Muscle of back (tissue), 11 donors: ENCODE measurements around the gene PAPPA2. TPM values are rescaled to one million over a fixed set of nuclear protein-coding genes. Genes with fewer than 3 reads are reported as not detected.

Source experiments
- DNase-seq, 3 donors: peaks; one replicate each; pipeline versions ENCODE4 v3.0.0 to v3.0.0-alpha.2; 2013
- polyA plus RNA-seq, 10 donors: library from polyadenylated mRNA; unstranded; fragments of 120-200 nt; gene quantifications; one replicate each; pipeline ENCODE4 v1.2.1, GENCODE V29; 2013; ENCODE audit not compliant: insufficient read length in 10 of 10

PAPPA2 gene
- polyA plus RNA-seq, 10 donors: 0.20 to 9.5 (median 0.48) TPM

DNA sequence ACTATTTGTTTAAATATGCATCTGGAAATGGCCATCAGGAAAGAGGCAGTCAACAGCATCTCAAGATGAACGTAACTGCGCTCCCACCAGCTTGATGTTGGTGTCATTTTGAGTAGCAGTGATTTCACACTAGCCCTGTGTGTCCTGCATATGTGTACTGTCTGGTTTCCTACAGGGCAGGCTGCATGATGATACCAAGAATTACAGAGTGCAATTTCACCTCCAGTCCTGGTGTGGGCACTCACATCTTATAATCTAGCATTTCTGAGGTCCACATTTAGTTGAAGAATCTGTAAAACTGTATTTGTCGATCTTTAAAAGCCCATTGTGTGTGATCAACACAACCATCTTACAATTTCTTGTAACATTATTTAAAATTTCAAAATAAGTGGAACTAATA lies 336.4 kb downstream of the PAPPA2 start:
- no peak for DNase-seq

DNA sequence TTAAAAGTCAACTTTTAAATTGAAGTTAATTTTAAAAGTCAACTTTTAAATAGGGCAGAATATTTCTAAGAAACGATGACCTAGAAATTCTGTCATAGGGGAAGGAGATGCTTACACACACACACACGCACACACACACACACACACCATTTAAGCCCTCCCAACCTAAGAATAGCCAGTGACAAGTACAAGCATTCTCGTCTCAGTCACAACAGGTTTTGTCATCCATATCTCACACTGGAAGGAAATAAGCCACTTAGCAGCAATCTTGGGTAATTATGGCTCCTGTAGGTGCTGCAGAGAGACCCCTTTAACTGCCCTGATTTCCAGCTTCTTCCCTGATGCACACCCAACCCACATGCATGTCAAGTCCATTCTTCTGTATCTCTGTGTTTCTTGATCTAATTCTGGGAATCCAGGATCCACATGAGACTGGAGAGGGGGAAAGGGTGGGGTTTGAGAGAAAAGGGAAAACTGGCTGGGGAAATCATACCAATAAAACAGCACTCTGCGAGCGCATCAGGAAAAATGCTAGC lies 338.1 kb downstream of the PAPPA2 start:
- DNase-seq: peak in 2 of 3 donors; percentile 38 to 89

DNA sequence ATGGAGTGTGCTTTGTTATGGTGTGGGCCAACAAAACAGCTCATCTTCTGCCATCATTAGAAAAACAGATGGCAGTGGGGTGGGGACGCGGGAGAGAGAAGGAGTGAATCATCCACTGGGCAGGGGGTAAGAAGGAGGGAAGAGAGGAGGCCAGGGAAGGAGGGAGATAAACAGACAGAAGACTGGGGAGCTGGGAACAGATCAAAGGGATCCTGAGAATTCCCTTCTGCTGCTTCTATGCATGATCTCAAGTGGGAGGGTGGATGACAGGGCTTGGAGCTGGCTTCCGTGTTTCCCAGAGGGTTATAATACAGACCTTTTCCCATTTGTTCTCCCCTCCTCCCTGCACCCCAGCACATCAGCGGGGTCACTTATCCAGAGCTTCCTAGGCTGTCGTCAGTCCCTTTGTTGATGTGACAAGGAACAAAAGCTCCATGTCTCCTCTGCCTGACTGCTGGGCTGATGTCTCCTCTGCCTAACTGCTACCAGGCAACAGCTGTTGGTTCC lies 338.6 kb downstream of the PAPPA2 start:
- DNase-seq: peak in 1 of 3 donors; percentile 75

GRCh38 chr1:176802316-176802715 lies 339.3 kb downstream of the PAPPA2 start:
- DNase-seq: peak in 1 of 3 donors; percentile 36

DNA sequence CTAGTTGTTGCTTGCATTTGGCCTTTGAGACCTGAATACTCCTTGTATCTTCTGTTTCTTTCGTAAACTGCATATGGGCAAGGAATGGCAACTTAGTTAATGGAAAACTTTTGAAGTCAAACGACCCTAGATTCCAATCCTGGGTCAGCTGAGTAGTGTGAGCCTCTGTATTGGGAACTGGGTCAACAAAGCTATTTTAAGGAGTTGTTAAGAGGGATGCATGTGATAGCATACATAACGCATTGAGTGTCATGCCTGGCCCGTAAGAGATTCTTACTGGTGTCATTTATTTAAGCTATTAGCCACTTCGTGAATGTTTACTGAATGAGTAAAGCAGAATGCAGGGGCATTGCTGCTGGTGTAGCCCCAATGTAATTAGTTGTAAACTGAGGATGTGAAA lies 340.1 kb downstream of the PAPPA2 start:
- no peak for DNase-seq

- DNase-seq: no peak
These were observed 340.6 kb downstream of the PAPPA2 start for GRCh38 chr1:176803596-176803995.

- peak in 1 of 3 donors; percentile 17 for DNase-seq
These were observed 346.3 kb downstream of the PAPPA2 start for GRCh38 chr1:176809292-176809691.

GRCh38 chr1:176811511-176812288 lies 348.7 kb downstream of the PAPPA2 start:
- peak in 1 of 3 donors; percentile 42 for DNase-seq

GRCh38 chr1:176815621-176816020 lies 352.6 kb downstream of the PAPPA2 start:
- no peak for DNase-seq

- no peak for DNase-seq
These were observed 353.3 kb downstream of the PAPPA2 start for GRCh38 chr1:176816232-176816631.

GRCh38 chr1:176820391-176821031 lies 357.5 kb downstream of the PAPPA2 start:
- peak in 2 of 3 donors; percentile 49 to 79 for DNase-seq

GRCh38 chr1:176826265-176826664 lies 363.3 kb downstream of the PAPPA2 start:
- no peak for DNase-seq

- DNase-seq: no peak
These were observed 366.3 kb downstream of the PAPPA2 start for GRCh38 chr1:176829261-176829660.

- no peak for DNase-seq
These were observed 368.2 kb downstream of the PAPPA2 start for GRCh38 chr1:176831150-176831549.

DNA sequence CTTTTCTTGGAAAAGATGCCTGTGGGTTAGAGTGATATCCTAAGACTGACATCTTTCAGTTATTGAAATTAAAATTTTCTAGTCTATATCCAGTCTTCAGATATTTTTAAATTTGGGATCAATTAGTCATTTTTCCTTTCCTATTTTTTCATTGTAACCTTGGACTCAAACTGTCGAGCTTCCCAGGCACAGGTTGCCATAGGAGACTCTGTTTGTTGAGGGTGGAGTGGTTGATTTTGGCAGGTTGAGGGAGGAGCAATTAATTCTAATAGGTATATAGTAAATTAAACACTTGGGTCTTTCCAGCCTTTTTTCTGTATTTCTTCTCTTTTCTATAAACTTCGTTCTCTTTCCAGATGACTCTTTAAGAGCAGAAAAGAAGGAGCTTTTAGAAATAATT lies 374.7 kb downstream of the PAPPA2 start:
- DNase-seq: no peak

DNA sequence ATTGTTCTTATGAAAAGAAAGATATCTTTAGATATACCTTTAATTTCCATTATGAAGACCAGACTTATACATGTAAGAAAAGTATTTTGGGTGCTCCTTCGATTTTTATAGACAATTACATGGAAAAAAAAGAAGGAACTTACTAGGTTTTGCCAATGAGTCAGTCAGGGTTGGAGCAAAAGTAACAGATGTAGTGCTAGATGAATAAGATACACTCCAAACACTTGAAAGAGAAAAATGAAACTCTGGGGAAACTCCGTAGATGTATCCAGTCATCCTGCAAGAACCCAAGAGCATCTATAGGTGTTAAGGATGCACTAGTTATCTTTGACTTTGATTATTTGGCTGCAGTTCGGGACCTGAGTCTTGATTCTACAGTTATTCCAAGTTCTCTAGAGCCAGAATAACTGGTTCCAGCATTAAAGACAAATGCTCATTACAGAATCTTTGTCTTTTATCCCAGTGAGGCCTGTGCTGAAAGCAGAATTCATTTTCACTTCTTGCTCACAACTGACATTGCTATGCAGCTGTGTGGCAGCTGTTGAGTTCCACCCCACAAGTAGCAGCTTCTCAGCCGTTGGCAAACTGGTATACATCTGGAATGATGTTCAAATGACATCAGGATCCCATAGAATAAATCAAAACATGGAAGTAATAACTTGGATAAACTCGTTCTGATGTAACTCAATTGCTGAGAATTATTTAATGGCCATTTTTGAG lies 375.5 kb downstream of the PAPPA2 start:
- peak in 2 of 3 donors; percentile 15 to 52 for DNase-seq

- no peak for DNase-seq
These were observed 376.2 kb downstream of the PAPPA2 start for GRCh38 chr1:176839216-176839615.

- no peak for DNase-seq
These were observed 378.3 kb downstream of the PAPPA2 start for GRCh38 chr1:176841238-176841637.

GRCh38 chr1:176843352-176844297 lies 380.6 kb downstream of the PAPPA2 start:
- peak; percentile 61 to 88 (median 79) for DNase-seq

GRCh38 chr1:176847052-176847451 lies 384.1 kb downstream of the PAPPA2 start:
- no peak for DNase-seq

- no peak for DNase-seq
These were observed 386.3 kb downstream of the PAPPA2 start for GRCh38 chr1:176849281-176849680.
